Stimulated activated CD8-positive, alpha-beta memory T cell treated with anti-CD3 and anti-CD28 coated beads, Interleukin-12 subunit alpha, Interleukin-12 subunit beta, amount 100 ng/mL, for 24 hours (primary cell): ENCODE results near the gene SLC25A21.

ENCODE experiments used
- DNase-seq: peaks from one replicate; pipeline ENCODE4 v3.0.0-alpha.2; 2020; ENCODE audit errors: extremely low read depth

Gene SLC25A21

DNA sequence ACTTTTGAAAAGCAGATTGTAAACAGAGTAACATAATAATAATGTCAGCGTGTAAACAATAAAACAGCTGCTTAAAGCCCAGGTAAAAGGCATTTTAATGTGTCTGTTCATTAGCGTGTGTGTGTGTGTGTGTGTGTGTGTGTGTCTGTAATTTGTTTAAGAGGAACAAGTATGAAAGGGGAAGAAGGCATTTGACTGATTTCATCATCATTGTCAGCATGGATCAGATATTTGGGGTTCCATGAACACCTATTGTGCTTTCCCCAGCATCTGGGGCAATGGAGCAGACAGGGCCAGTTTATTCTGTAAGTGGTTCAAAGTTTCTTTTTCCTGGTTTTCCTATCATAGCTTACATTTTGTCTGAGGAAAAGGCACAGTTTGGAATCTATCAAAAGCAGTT lies 28.9 kb downstream of the SLC25A21 start:
- DNase-seq = no peak

DNA sequence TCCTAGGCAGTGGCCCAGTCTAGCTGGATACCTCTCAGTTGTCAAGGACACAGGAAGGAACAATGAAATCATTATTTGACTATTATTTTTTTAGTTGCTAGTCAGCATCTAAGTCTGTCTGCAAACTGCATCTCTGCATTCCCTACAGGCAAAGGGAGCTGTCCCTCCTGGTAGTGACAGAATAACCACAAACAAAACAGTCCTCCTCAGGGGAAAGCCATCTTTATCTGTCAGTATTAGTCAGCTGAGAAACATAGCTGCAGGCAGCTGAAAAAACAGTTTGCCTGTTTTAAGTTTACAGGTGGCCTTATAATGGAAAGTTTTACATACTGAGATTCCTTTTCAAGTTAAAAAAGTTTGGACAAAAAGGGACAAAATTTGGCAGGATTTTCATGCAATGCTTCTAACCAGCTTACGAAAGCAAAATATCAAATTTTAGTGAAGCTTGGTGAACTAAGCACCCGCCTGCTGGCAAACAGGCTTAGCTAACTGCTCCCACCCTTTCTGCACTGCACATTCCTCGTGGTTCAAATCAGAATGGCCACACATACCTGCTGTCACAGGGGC lies 29.5 kb downstream of the SLC25A21 start:
- DNase-seq = no peak

- no peak for DNase-seq
Observed at GRCh38 chr14:37140176-37140575, 32.2 kb downstream of the SLC25A21 start.

GRCh38 chr14:37139710-37140109 lies 32.7 kb downstream of the SLC25A21 start:
- no peak for DNase-seq

DNA sequence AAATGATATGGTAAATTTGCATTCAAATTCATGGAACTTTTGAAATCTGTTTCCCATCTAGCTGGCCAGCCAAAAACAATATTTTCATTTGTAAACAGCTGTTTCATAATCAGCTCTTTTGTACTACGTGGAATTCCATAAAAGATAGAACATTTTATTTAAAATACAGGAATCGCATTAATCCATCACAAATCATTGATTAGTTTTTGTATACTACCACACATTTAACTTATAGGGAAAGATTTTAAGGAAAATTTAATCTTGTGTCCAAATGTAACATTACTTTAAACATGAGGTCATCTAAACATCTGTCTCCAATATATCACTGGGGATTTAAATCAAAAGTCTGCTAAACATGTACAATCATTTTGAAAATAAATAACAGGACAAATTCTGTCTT lies 33.5 kb downstream of the SLC25A21 start:
- no peak for DNase-seq

GRCh38 chr14:37133284-37133913 lies 39.0 kb downstream of the SLC25A21 start:
- DNase-seq = no peak

DNA sequence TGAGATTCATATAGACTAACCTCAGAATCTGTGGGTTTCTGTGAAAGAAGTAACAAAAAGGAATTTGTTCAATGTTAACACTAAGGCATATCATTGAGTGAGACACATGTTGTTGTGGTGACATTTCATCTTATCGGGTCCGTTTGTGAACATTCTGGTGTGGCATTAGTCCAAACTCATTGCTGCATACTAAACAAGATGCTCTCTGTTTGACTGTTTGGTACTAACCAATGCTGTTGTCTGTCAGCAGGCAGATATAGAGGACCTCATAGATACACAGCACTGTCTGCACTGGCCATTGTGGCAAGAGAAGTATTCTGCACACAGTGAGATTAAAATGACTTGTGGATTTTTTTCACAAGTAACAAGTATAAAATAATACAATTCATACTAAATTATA lies 41.2 kb downstream of the SLC25A21 start:
- no peak for DNase-seq

DNA sequence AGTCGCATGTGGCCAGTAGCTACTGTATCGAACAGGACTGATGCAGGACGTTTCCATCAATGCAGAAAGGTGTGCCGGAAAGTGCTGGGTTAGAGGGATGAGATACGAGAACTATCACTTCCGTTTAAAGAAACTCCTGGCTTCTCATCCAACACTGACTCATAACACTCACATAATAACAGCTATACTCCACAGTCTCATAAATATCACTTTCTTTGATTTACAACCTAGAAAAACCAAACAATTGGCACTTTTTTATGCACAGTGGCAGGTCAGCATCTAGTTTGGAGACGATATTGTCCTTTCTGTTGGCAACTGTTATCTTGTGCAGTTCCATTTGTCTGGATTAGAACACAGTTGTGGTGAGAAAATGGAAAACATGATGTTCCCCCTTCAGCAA lies 43.4 kb downstream of the SLC25A21 start:
- DNase-seq = no peak

GRCh38 chr14:37124614-37125013 lies 47.8 kb downstream of the SLC25A21 start:
- no peak for DNase-seq

DNA sequence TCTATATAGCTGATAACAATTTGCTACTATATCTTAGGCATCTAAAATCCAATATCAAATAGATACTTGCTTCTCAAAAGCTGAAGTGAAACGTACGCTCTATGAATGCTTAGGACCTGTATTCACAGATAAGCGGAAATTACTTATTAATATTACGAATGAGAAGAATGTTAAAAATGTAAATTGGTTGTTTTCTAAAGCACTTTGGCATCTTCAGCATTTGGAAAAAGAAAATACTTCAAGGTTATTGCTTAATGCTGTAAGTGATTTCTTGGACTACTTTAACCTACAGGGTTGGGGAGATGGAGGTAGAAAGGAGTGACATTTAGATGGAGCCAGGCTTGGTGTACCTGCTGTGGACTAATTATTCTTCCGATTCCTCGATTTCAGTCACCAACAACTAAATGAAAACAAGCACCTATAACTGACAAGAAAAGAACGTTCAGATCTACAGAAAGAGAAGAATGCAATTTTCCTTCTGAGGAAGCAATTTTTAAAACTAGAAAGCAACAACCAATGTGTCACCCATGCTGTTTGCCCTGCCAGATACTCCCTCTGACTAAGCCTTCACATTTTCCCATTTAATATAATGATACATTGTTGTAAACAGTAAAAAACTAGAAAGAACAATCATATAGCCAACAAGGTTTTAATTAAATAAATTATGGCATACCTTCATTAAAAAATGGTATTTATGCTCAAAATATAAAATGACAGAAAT lies 49.3 kb downstream of the SLC25A21 start:
- DNase-seq = no peak

- DNase-seq = no peak
Observed at GRCh38 chr14:37122288-37122687, 50.1 kb downstream of the SLC25A21 start.

DNA sequence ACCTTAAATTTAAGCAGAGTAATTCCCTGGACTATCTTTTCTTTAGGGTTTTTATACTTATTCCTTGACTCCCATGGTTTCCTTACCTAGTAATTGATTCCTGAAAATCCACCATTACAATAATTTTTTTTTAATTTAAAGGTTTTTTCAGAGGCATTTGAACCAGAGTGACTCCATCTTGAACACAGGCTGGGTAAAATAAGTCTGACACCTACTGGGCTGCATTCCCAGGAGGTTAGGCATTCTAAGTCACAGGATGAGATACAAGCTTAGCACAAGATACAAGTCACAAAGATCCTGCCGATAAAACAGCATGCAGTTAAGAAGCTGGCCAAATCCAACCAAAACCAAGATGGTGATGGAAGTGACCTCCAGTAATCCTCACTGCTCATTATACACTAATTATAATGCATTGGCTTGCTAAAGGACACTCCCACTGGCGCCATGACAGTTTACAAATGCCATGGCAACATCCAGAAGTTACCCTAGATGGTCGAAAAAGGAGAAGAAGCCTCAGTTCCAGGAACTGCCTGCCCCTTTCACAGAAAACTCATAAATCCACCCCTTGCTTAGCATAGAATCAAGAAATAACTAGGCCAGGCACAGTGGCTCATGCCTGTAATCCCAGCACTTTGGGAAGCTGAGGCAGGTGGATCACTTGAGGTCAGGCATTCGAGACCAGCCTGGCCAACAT lies 53.6 kb downstream of the SLC25A21 start:
- no peak for DNase-seq

- DNase-seq = no peak
Observed at GRCh38 chr14:37116933-37117849, 55.2 kb downstream of the SLC25A21 start.

- no peak for DNase-seq
Observed at GRCh38 chr14:37115406-37115805, 57.0 kb downstream of the SLC25A21 start.

GRCh38 chr14:37114559-37114958 lies 57.8 kb downstream of the SLC25A21 start:
- DNase-seq = no peak

DNA sequence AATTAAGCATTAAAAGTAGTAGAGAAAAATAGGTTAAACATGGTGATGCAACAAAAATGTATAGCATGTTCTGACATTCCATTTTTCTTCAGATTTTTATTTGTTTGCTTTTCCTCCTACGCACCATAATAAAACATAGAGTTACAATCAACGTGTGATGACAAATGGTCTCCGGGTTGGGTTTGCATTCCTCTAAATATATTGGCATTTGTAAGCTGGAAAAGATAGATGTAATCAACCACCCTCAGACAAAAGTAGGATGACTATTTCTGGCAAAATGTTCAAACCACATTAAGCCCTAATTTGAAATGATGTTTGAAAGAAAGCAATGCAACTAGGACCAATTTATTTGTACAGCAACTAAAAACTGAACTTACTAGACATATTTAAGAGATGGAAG lies 58.4 kb downstream of the SLC25A21 start:
- DNase-seq = no peak

DNA sequence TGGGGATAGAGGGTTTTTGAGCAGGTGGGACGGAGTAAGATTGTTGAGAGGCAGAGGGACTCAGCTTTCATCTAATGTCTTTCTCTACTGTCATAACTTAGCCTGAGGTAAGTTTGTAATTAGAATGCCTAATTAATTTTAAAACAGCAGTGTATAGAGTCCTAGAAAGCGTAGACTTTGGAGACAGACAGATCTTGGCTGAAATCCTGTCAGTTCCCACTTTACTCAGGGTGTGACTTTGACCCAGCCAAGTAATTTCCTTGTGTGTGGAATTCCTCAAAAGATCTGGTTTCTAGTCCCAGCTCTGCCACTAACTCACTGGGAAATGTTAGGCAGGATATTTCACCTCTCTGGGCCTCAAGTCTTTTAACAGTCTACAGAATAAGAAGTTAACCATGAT lies 74.3 kb downstream of the SLC25A21 start:
- DNase-seq = no peak

DNA sequence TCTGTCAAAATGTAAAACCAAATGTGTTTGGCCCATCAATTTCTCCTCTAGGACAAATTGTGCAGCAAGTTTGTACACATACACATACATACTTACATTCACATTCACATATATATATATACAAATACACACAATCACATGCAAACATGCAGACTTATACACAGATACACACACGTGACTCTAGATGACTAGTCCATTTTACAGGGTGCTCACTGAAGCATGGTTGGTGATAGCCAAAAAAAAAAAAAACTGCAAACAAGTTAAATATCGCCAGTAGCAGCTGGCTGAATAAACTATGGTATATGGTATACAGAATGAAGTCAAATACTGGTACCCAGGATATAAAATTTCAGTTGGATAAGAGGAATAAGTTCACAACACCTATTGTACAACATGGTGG lies 77.9 kb downstream of the SLC25A21 start:
- no peak for DNase-seq

GRCh38 chr14:37093364-37093763 lies 79.0 kb downstream of the SLC25A21 start:
- no peak for DNase-seq

DNA sequence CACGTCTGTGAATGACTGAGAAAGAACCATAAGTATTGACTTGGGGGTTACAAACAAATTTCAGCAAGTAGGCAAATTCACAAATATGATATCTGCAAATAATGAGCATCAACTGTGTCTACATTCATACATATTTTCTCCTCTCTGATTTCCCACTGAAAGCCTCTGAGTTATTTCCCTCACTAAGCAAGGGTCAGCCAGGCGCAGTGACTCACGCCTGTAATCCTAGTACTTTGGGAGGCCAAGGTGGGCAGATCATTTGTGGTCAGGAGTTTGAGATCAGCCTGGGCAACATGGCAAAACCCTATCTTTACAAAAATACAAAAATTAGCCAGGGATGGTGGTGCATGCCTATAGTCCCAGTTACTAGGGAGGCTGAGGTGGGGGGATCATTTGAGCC lies 80.8 kb downstream of the SLC25A21 start:
- DNase-seq = no peak

DNA sequence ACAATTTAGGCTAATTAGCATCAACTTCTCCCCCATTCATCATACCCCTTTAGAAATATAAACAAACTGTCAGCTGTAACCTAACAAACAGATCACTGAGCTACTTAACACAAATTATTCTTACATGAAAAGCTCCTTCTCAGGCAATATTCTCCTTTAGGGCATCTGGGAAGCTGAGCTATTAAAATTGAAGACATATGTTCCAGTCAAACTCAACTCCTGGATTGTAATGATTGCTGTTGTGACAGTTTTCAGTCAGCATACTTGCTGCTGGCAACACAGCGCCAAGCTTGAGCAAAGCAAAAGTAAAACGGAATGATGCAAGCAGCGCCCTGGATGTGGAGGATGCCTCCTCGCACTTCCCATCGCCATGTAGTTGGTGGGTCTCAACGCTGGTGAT lies 82.4 kb downstream of the SLC25A21 start:
- DNase-seq = no peak

DNA sequence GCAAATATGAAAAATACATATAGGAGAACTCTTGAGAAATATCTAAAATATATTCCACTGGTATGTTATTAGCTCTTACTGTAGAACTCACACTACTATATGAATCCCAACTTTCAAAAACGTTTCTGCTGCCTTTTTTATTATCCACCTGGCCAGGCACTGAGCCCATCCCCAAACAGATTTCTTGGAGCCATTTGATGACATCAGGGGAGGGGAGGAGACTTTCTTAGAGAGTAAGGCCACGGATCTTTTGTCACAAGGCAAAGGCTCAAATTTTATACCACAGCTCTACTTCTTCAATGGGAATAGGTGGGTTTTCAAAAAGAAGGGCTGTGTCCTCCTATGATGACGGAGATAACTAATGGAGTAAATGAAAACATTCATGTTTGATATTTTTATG lies 83.0 kb downstream of the SLC25A21 start:
- DNase-seq = no peak
